Glutamatergic neuron (in vitro differentiated cells): ENCODE results near the gene RAI1. TPM values are rescaled to one million over a fixed set of nuclear protein-coding genes. Genes with fewer than 3 reads are reported as not detected.

ENCODE experiments used
- DNase-seq: peaks from one replicate; pipeline ENCODE4 v3.0.0; 2022
- H3K27ac Mint-ChIP-seq: one replicate; pipeline ENCODE4 v1.8.0; 2020; ENCODE audit warnings: mild to moderate bottlenecking, mixed read lengths, inconsistent platforms; ENCODE audit not compliant: unreplicated experiment
- H3K27me3 Mint-ChIP-seq: one replicate; pipeline ENCODE4 v1.8.0; 2020; ENCODE audit warnings: mild to moderate bottlenecking, moderate library complexity, mixed read lengths, inconsistent platforms; ENCODE audit not compliant: unreplicated experiment
- H3K36me3 Mint-ChIP-seq: one replicate; pipeline ENCODE4 v1.8.0; 2020; ENCODE audit warnings: mild to moderate bottlenecking, mixed read lengths, inconsistent platforms; ENCODE audit not compliant: unreplicated experiment
- H3K4me1 Mint-ChIP-seq: one replicate; pipeline ENCODE4 v1.8.0; 2020; ENCODE audit warnings: mild to moderate bottlenecking, low read depth, mixed read lengths, inconsistent platforms; ENCODE audit not compliant: unreplicated experiment
- H3K4me3 Mint-ChIP-seq: one replicate; pipeline ENCODE4 v1.8.0; 2020; ENCODE audit warnings: mild to moderate bottlenecking, mixed read lengths, inconsistent platforms; ENCODE audit not compliant: unreplicated experiment
- H3K9me3 Mint-ChIP-seq: one replicate; pipeline ENCODE4 v1.8.0; 2020; ENCODE audit warnings: mild to moderate bottlenecking, moderate library complexity, mixed read lengths, inconsistent platforms; ENCODE audit not compliant: unreplicated experiment
- total RNA-seq: library from RNA; stranded (reverse); fragmentation: NEBNext Ultra II Directional; extraction: Animal tissue kit (Norgen Biotek cat#: 25700); gene quantifications from one replicate; pipeline ENCODE4 v1.2.1, GENCODE V29; 2021; ENCODE audit not compliant: unreplicated experiment
- TF ChIP-seq, protein P1 (sequence below): fragments of 200-600 bp; sonication (generic); IDR thresholded peaks from one replicate; pipeline ENCODE4 v1.5.0; 2021; ENCODE audit not compliant: partially characterized antibody, unreplicated experiment

The RAI1 gene
- total RNA-seq, 1 donor from 2014 or later, result 70.2 TPM

DNA sequence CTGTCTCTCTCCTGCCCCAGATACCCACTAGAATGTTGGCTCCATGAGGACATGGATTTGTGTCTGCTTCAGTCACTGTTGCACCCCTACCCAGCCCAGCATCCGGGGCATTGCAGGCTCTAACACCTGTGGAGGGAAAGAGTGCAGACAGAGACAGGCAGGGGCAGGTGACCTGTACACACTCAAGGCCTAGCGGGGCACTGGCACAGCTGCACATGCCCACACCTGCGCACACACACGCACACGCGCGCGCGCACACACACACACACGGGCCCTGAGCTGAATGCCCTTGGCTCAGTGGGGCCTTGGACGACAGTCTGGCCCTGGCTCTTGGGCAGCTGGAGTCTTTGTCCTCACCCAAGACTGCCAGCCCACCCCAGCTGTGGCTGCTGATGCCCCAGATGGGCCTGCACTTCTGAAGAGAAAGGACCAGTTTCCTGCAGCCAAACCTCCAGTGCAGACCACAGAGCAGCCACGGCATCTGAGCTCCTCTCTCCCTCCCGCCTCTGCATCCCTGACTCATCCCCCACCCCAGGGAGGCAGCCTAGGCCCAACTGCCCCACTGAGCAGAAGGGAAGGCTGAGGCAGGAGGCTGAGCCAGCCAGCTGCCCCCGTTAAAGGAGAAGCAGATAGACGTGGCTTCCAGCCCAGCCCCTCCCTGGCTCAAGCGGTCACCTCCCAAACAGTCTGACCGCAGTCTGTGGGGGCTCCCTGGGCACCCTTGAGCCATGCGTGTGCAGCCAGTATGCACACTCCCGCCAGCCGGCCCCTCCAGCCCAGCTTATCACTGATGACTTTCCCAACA is 12.3 kb upstream of the RAI1 start:
- Mint-ChIP-seq H3K4me1 (peaks cover 37% of the 10 kb centered on the region), H3K4me3 (peak overlapping the region; percentile 14)

GRCh38 chr17:17669580-17670235 is 11.6 kb upstream of the RAI1 start:
- Mint-ChIP-seq H3K4me3 (peak overlapping the region; percentile 42), H3K4me1 (peaks cover 37% of the 10 kb centered on the region), H3K27ac (peak overlapping the region; percentile 95), H3K27me3 (peaks cover 14% of the 10 kb centered on the region), H3K9me3 (peaks cover 15% of the 10 kb centered on the region), H3K36me3 (no peaks in the 10 kb centered on the region)
- TF ChIP-seq, protein P1, sequence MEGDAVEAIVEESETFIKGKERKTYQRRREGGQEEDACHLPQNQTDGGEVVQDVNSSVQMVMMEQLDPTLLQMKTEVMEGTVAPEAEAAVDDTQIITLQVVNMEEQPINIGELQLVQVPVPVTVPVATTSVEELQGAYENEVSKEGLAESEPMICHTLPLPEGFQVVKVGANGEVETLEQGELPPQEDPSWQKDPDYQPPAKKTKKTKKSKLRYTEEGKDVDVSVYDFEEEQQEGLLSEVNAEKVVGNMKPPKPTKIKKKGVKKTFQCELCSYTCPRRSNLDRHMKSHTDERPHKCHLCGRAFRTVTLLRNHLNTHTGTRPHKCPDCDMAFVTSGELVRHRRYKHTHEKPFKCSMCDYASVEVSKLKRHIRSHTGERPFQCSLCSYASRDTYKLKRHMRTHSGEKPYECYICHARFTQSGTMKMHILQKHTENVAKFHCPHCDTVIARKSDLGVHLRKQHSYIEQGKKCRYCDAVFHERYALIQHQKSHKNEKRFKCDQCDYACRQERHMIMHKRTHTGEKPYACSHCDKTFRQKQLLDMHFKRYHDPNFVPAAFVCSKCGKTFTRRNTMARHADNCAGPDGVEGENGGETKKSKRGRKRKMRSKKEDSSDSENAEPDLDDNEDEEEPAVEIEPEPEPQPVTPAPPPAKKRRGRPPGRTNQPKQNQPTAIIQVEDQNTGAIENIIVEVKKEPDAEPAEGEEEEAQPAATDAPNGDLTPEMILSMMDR, result no peak
- no peak for DNase-seq

More for the DNA sequence above, 12.3 kb upstream of the RAI1 start:
- H3K27me3 Mint-ChIP-seq, result peaks cover 14% of the 10 kb centered on the region
- DNase-seq, result peak; percentile 79
- H3K27ac Mint-ChIP-seq, result peak overlapping the region; percentile 95
- TF ChIP-seq, protein P1, result no peak
- H3K9me3 Mint-ChIP-seq, result peaks cover 15% of the 10 kb centered on the region
- H3K36me3 Mint-ChIP-seq, result no peaks in the 10 kb centered on the region

DNA sequence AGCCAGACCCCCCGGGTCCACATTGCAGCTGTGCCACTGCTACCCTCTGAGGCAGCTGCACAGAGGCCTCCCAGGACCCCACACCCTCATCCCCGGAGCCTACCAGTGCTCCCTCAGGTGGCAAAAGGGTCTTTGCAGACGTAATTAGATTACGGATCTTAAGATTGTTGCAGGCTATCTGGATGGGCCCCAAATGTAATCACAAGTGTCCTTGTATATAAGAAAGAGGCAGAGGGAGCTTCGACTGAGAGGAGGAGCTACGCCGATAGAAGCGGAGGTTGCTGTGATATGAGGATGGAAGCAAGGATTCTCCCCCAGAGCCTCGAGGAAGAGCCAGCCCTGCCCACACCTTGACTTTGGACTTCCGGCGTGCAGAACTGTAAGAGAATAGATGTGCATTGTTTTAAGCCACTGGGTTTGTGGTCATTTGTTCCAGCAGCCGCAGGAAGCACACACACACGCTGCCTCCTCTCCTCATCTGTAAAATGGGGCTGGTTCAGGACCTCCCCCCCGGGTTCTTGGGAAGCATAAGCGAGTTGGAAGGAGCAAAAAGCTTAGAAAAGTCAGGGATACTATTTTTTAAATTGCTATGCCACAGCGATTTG is 10.5 kb upstream of the RAI1 start:
- Mint-ChIP-seq H3K27me3 (peaks cover 14% of the 10 kb centered on the region), H3K4me3 (peak overlapping the region; percentile 40), H3K36me3 (no peaks in the 10 kb centered on the region), H3K27ac (peak overlapping the region; percentile 95), H3K4me1 (peaks cover 37% of the 10 kb centered on the region), H3K9me3 (peaks cover 16% of the 10 kb centered on the region)
- DNase-seq, result no peak
- TF ChIP-seq, protein P1, result no peak

DNA sequence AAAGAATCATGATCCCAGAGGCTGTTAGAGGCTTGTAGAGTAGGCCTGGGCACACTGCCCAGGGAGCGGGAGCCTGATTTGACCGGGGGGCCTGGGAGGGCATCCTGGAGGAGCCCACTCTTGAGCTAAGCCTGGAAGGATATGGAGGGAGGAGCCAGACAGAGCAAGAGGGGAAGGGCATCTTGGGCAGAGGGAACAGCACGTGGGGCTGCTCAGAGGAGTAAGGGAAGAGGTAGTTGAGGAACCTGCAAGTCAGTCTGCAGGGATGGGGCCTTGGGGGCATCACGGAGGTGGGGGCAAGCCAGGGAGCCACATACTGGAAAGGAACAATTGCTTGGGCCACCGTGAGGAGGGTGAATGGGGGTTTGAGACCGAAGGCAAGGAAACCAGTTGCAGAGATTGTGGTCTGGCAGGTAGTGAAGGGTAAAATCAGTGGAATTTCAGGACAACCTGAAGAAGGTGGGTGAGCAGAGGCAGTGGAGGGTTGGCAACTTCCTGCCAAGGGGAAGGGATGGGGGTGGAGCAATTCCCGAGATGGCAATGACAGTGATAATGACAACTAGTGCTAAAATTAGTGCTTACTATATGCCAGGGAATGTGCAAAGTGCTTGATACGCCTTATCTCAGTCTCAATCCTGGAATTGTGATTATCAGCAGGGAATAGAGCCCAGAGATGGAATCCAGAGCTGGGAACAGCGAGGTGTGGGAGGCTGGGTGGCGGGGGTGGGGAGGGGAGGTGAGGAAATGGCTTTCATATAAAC is 9.7 kb upstream of the RAI1 start:
- H3K36me3 Mint-ChIP-seq, result no peaks in the 10 kb centered on the region
- no peak for DNase-seq
- H3K9me3 Mint-ChIP-seq, result peaks cover 21% of the 10 kb centered on the region
- H3K4me3 Mint-ChIP-seq, result no peak overlapping the region
- TF ChIP-seq, protein P1, result no peak
- no peak overlapping the region for H3K27ac Mint-ChIP-seq
- H3K27me3 Mint-ChIP-seq, result peaks cover 20% of the 10 kb centered on the region
- peaks cover 45% of the 10 kb centered on the region for H3K4me1 Mint-ChIP-seq
